Measurements from ENCODE around the gene TEX50.

- TF ChIP-seq POLR2A (IDR thresholded peaks at IDR 0.05): no peak
- no peak for TF ChIP-seq CTCF (IDR thresholded peaks at IDR 0.05)
Measured at GRCh38 chr1:173661763-173662162, 26.6 kb downstream of the TEX50 start.
